HG03159 (cell line): Measurements from ENCODE around the gene STAM.
A peak's percentile ranks its signal among the peaks of the same experiment; 100 is the strongest.
"Not testable (repeated sequence)": the region's sequence is repeated elsewhere in the genome, so short reads cannot be mapped to it uniquely, and the experiment has no call there.

Experiments
- ATAC-seq: cut with Tn5 transposase; IDR thresholded peaks from one replicate; pipeline ENCODE4 v1.9.1; 2021; ENCODE audit warnings: mild to moderate bottlenecking, moderate library complexity; ENCODE audit not compliant: unreplicated experiment

The STAM gene

DNA sequence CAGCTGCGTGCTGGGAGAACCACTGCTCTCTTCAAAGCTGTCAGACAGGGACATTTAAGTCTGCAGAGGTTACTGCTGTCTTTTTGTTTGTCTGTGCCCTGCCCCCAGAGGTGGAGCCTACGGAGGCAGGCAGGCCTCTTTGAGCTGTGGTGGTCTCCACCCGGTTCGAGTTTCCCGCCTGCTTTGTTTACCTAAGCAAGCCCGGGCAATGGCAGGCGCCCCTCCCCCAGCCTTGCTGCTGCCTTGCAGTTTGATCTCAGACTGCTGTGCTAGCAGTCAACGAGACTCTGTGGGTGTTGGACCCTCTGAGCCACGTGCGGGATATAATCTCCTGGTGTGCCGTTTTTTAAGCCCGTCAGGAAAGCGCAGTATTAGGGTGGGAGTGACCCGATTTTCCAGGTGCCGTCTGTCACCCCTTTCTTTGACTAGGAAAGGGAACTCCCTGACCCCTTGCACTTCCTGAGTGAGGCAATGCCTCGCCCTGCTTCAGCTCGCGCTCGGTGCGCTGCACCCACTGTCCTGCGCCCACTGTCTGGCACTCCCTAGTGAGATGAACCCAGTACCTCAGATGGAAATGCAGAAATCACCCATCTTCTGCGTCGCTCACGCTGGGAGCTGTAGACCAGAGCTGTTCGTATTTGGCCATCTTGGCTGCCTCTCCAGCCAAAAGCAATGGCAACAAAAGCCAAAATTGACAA lies 78.5 kb downstream of the STAM start:
- ATAC-seq = not testable (repeated sequence)

DNA sequence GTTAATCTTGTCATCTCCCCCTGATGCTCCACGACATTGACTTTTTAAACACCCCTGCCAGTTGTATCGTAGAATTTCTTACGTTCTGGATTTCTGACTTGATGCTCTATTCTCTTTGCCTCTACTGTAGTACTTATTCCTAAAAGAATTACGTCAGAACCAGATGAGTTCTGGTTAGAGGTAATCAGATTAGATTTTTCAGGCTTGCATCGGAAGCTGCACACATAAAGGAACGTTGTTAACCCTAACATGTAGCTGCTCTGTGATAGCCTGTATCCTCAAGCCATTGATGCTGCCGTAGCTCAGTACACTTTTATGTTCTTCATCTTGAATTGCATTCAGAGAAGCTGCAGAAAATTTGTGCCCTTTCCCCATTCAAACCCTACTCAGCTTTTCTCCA lies 81.8 kb downstream of the STAM start:
- ATAC-seq = no peak

DNA sequence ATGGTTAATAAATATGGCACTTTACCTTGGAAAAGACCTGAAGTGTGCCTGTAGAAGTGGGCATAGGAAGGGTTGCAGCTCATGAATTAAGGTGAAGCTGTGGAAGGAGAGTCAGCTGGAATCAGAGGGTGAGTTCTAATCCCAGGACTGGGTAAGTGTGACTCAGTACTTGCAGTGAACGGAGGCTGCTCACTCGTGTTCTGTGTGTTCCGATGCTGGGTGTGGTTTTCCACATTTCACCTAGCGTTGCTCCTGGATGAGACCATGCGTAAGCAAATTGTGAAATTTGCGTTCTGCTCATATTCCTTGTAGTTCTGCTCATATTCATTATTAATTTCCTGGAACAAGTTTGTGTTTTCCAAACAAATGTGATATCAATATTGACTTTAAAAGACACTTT lies 85.7 kb downstream of the STAM start:
- no peak for ATAC-seq

DNA sequence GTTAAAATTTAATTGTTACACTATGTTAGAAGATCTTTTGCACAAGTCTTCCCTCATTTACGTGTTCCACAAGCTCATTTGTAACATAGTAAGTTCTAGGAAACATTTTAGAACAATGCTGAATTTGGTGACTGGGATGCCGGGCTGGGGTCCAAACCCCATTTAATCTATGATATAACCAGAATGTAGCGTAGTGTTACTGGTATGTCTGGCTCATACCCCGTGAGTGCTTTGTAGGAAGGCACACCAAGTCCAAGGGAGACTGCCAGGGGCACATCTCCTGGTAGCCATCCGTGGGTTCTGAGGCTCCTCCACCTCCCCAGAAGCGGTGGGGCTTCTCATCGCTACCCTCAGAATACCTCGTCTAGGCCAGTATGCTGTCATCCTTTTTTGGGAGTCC lies 86.7 kb downstream of the STAM start:
- no peak for ATAC-seq

DNA sequence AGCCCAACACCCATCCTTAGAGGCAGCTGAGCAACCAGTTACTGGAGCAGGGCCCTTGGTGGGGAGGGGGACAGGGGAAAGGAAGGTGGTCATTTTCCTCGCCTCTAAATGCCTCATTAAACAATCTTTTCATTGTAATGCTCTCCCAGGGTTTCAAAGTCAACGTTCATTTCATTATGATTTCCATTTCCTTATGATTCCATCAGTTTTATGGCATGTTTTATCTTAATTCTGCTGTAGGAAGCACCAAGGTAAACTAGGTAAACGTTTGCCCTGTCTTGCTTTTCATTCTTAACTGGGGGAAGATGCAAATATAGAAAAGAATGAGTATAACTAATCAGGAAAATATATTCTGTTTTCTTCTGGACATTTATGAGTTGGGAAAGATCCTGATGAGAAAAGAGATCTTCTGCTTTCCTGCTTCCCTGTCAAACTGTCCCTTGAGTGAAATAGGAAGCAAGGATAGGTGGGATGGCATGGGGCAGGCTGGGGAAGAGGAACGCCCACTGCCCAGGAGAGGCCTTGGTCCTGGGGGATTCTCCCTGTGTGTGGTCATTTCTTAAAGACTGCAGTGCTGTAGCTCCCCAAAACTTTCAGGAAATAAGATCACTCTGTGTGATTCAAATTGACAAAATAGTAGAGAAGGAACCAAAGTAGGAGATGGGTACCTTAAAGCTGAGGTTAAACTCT lies 87.5 kb downstream of the STAM start:
- ATAC-seq = no peak

DNA sequence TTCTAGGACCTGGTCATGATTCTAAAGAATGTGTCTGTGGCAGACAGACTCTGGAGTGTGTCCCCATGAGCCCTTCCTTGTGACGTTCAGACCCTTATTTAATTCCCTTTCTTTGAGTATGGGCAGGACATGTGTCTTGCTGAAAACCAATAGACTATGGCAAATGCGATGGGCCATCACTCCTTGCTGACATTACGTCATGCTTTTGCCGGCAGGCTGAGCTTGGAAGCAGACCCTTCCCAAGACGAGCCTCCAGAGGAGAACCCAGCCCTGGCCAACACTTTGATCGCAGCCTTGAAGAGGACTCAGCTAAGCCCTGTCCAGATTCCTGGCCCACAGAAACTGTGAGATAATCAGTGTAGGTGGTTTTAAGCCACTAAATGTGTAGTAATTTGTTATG lies 89.7 kb downstream of the STAM start:
- no peak for ATAC-seq

DNA sequence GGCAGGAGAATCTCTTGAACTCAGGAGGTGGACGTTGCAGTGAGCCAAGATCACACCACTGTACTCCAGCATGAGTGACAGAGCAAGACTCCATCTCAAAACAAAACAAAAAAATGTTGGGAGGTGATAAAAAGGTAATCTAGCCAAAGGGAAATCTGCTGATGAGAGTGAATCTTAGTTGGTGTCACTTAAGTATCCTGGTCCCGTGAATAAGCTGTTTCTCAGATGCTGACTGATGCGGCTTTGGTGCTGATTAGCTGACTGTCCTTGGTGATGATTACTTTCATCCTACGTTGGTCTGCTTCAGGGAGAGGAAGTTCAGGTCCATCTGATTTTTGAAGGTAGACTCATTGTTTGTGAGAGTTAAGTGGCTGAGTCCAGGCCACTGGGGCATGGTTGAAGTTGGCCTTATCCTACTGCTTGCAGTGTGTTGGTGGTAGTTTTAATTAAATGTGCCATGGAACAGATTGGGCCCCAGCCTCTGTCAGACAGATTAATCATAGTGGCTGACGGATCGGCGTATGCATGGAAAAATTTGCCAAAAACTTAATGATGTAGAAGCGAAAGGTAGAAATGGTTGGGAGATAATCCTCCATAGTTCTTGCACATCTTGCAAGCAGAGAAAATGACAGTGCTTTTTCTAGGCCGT lies 90.6 kb downstream of the STAM start:
- no peak for ATAC-seq

DNA sequence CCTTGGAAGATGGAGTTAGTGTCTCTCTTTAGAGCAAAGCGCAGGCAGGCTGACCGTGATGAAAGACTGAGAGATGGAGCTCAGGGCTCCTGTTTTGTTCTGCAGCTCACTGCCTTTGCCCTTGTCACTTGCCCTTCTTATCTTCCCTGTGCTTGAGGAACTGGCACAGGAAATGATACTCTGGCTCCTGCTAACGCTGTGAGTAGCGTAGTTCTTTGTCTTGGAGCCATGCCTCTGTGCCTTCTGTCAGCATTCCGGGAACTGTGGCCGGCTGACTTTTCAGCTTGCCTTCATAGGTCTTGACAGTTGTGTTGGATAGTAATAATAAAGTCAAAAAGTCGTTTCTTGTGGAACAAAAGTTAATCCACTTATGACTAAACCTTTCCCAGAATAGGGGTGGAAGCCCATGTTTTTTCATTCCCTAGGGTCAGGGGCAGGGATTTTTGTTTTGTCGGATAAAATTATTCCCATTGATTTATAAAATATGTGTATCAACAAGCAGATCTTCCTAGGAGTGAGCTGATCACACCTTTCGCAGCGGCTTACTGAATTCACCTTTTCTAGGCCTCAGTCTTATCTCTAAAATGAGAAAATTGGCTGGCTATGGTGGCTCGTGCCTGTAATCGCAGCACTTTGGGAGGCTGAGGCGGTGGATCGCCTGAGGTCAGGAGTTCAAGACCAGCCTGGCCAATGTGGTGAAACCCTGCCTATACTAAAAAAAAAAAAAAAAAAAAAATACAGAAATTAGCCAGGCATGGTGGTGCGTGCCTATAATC lies 91.4 kb downstream of the STAM start:
- ATAC-seq = no peak

DNA sequence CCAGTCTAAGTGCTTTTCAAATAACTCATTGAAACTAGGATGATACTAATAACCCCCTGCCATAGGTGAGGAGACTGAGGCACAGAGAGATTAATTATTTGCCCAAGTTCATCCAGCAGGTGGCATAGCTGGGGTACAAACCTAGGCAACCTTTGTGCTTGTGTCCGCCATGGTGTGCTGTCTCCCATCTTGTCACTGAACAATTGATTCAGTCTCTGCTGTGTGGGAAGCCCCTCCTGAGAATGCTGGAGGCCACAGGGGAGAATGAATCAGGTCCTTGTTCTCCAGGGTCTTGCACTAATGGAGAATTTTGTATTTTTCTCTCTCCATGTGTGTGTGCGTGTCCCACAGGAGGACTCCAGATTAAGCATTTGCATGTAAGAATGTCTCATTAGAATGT lies 92.3 kb downstream of the STAM start:
- no peak for ATAC-seq

DNA sequence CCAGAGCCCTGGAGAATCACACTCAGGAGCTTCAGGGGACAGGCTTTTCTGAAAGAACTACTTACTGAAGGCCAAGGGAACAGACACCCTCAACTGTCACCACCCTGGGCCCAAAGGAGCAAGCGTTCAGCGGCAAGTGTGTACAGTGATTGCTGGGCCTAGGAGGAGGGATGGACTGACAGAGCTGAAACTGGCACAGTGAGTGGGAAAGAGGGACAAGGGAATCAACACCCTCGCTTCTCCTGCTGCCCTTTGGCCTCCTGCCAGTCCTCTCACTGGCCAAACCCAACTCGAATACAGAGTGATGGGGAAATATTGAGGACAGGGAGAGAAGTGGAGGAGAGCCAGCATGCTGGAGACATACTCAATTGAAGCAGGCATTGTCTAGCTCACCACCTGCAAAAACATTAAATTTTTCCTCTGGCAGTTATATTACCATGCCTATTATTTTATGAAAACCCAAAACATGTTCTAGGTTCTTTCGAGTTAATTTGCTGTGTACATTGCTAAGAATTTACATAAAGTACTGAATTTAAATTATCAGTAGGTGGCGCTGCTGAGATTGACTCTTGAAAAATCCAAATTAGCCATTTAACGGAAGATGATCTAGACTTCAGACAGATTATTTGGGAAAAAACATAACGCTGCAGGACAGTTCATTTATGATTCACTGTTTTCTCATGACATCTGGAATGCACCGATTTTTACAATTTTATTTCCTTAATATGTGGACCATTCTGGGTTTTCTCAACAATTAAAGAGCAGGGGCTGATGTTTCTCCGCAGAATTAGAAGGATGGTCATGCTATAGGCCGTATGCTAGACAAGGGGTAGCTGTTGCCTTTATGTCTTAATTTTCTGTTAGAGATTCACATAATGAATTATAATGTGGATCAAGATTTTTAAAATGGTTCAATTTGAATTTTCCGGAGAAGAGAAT lies 93.3 kb downstream of the STAM start:
- ATAC-seq = no peak

DNA sequence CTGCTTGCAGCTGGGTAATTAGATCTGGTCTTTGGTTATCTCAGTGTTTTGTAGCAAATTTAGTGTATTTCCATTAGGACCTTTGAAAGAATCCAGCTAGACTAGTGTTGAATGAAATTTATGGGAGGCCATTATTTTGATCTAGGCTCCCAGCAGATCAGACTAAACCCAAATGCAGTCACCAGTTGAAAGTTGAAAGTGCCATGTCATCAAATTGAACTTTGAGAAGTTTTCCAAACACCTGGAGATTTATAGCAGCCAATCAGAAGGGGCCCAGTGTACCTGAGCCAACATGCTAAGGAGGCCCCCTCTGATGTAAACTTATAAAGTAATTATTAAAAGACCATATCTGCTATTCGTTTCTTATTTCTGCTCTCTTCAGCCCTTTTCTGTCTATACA lies 96.7 kb downstream of the STAM start:
- no peak for ATAC-seq

DNA sequence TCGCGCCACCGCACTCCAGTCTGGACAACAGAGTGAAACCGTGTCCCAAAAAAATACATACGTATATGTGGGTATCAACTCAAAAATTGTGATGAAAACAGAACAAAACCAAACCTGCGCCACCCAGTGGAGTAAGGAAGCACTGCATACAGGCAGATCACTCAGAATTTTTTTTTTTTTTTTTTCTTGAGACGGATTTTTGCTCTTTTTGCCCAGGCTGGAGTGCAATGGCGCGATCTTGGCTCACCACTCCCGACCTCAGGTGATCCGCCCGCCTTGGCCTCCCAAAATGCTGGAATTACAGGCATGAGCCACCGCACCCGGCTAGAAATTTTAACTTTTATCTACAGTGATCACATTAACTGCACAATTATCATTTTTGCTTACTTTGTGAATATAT lies 99.0 kb downstream of the STAM start:
- ATAC-seq = peak; percentile 62

DNA sequence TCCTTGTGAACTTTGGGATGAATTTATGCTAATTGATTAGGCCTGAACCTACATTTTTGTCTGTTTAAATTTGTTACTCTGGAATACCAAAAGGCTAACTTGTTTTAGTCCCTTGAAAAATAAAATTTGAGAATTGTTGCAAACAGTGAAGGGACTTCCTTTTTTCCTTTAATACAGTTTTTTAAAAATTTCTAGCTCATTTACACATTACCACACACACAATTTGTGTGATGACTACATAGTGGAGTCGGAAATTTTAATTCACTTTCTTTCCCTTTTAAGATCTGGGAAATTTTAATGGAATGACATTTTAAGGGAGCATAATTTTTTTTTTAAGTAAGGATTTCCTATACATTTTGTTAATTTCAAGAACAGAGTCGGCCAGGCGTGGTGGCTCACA lies 99.5 kb downstream of the STAM start:
- no peak for ATAC-seq

DNA sequence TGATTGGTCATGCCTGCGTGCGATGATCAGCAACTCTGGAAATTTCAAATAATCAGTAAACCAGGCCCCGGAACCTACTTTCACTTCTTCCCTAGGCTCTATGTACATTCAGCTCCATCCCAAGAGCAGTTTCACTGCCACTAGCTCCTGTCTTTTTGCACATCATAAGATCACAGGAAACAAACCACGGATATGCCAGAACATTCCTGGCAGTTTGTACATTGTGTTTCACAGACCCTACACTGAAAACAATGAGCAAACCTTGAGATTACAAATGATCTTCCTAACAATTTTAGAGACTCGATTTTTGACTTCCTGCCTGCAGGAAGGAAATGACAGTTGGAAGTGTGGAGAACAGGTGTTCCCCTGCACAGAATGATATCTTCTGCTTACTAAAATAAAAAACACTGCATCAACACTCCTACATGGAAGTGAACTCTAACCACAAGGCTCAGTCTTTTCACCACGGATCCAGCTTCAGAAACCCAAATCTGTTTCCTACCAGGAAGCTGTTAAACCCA lies 100.5 kb downstream of the STAM start:
- no peak for ATAC-seq

DNA sequence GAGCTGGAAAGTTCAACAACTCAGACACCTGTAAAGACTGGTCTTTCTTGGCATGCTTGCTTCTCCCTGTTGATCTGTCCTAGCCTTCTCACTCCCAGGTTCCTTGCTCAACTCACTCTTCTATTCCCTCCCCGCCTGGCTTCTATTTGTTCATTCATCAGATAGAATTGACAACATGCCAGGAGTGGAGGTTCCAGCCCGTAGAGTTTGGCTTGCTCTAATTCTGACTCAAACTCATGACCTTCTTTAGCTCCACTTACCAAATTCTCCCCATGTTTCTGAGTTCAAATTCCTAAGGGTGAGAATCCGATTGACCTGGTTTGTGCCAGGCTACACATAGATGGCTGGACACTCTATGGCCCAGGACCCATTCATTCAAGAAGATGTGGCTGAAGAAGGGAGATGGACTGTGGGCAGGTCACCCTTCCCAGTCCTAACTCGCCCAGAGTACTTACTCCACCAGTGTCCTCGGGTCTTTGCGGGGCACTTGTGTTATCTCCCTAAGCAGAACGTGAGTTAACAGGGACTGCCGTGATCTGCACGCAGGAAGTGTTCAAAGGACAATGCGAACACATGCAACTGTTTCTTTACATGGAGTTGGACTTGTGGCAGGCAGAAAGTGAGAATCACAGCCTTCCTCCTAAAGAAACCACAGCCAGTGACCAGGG lies 104.1 kb downstream of the STAM start:
- no peak for ATAC-seq

DNA sequence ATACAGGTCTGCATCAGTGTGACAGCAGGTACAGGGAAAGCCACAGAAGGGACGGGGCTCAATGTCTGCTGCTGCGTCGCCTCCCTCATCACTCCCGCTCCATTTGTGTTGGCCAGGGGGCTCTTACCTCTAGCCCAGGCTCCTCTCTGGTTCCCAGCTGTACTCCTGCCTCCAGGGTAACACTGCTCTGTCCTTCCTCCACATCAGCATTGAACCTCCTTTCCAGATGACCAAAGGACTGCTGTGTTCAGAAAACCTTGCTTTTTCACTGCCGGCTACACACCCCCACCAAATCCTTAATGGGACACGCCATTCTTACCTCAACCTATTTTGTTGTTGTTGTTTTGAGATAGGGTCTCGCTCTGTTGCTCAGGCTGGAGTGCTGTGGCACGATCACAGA lies 105.9 kb downstream of the STAM start:
- ATAC-seq = no peak

DNA sequence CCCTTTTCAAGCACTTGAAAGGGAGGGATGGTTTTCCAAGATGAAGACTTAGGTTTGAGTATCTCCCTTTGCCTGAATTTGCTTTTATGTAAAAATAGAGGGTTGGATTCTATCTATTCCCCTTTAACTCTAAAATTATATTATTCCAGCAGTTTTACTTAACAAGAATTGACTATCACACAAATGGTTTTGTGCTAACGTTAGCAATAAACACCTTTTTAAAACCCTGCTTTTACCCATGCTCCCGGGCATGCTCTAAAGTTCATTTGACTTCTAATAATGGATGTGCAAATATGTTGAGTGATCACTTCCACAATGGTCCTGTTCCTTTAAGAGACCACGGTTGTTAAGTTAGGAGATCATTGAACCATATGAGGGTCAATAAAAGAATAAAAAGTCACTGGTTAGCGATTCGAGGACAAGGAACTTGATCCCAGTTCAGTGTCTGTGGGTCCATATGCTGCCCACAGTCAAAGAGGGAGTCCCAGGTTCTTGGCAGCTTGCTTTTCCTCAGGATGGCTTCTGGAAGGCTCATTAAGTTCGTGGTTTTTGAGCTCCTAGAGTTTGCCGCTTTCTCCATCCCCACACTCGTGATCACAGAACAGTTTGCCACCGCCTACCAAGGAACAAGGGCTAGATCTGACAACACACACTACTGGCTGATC lies 108.0 kb downstream of the STAM start, which contains the start of gene TMEM236:
Gene TMEM236, plus strand, starts transcription at position 421 of the 665 bp plus-strand sequence. Its CDS starts 95 bp downstream, at position 516.
- ATAC-seq = no peak

DNA sequence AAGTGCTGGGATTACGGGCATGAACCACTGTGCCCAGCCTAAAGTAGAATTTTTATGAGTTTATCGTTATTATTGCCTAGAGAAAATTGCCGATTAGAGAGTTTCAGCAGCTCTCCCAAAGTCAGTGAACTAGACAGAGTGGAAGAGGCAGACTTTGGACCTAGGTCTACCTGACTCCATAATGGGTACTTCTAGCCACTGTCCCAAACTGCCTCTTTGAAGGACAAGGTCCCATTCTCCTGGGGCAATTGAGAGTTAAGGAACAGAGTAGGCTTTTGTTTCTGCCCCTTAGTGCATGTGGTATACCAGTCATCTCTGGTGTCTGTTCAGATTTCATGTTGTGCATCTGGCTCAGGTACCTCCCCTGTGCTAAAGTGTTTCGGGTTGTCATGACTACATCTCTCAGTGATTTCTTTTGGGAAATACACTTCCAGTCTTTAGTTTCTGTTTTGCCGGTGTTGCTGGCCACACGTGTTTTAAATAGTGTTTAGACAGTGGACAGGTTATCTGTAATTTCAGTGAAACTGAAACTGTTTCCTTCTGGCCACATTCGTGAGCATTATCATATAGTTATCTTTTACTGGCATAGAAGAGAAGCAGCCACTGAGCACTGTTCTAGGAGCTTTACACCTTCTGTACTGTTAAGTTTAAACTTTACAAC lies 112.7 kb downstream of the STAM start:
- peak; percentile 98 for ATAC-seq
